Measurements from ENCODE around the gene GMFB.

The GMFB gene

GRCh38 chr14:54475911-54476310 is 12.9 kb downstream of the GMFB start:
- no peak for DNase-seq (ENCODE audit: extremely low spot score)
- no peak for TF ChIP-seq FOXM1 (IDR thresholded peaks at IDR 0.05; ENCODE audit: borderline replicate concordance)
- POLR2A ChIA-PET = no interaction called here
- CTCF ChIA-PET = interaction anchor here (0.7 kb wide), 1 partner anchor 248 kb away, joined by 3 read pairs; no protein-coding TSS in a partner anchor

- DNase-seq (ENCODE audit: extremely low spot score) = no peak
- ChIA-PET POLR2A (no interaction called here), CTCF (interaction anchor here (0.7 to 0.9 kb wide), 2 partner anchors 10 to 248 kb away, joined by 3 to 4 read pairs; no protein-coding TSS in a partner anchor)
- TF ChIP-seq ELF4 (IDR thresholded peaks at IDR 0.05) = no peak
Measured at GRCh38 chr14:54475187-54475899, 13.4 kb downstream of the GMFB start.

DNA sequence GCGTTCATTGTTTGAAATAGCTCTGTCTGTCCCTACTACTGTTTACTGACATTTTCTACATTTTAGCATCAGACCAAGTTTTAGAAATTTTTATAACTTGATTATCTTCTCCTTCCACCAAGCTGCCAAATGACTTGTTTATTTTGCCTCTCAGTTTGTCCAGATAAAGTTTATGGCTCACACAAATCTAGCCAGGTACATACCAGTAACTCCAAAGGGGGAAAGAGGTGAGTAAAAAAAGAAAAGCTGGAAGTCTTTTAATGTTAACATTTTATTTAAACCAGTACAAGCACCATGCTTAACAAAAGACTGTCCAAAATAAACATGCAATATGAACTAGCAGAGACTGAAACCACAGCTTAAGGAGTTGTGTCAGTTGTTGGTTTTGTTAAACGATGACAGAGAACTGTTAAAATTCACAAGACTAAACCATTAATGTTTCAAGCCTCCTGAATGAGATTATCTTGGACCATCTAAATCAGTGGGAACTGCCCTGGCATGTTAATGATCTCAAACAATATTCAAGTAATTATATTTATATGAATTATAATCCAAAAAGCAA is 14.5 kb downstream of the GMFB start:
- no peak for TF ChIP-seq LEF1 (IDR thresholded peaks at IDR 0.05; ENCODE audit: borderline replicate concordance)
- TF ChIP-seq ZNF384 (IDR thresholded peaks at IDR 0.05) = no peak
- TF ChIP-seq L3MBTL2 (conservative IDR thresholded peaks at IDR 0.05) = no peak
- TF ChIP-seq TARDBP (IDR thresholded peaks at IDR 0.05) = no peak
- TF ChIP-seq FOXM1 (IDR thresholded peaks at IDR 0.05; ENCODE audit: borderline replicate concordance) = no peak
- TF ChIP-seq, protein P1, sequence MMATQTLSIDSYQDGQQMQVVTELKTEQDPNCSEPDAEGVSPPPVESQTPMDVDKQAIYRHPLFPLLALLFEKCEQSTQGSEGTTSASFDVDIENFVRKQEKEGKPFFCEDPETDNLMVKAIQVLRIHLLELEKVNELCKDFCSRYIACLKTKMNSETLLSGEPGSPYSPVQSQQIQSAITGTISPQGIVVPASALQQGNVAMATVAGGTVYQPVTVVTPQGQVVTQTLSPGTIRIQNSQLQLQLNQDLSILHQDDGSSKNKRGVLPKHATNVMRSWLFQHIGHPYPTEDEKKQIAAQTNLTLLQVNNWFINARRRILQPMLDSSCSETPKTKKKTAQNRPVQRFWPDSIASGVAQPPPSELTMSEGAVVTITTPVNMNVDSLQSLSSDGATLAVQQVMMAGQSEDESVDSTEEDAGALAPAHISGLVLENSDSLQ (IDR thresholded peaks at IDR 0.05) = no peak
- no peak for TF ChIP-seq ELF4 (IDR thresholded peaks at IDR 0.05)
- no peak for TF ChIP-seq FOXA1 (IDR thresholded peaks at IDR 0.05)
- TF ChIP-seq BHLHE40 (IDR thresholded peaks at IDR 0.05; ENCODE audit: borderline replicate concordance) = no peak
- TF ChIP-seq HDGF (IDR thresholded peaks at IDR 0.05; ENCODE audit: borderline replicate concordance) = no peak
- TF ChIP-seq FOXK2 (IDR thresholded peaks at IDR 0.05) = no peak
- ChIA-PET POLR2A (interaction anchor here (0.9 kb wide), 1 partner anchor 13 kb away, joined by 3 read pairs; no protein-coding TSS in a partner anchor), CTCF (no interaction called here)
- no peak for DNase-seq (ENCODE audit: extremely low spot score)

DNA sequence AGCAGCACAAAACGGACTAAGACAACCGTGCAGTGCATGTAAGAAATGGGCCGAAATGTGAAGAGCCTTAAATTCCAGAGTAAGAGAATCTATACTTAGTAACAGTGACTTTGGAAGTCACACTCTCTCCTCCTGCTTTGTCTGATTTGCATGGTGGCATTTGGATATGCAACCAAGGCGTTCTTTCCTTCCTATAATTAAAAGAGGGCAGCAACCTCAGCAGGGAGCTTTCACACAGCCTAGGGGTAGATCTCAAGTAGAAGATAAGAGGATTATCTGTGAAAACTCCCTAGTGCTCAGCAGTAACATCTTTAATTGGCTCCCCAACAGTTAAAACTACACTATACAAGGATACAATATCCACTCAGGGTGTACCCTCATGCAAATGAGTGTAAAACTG is 16.5 kb downstream of the GMFB start:
- TF ChIP-seq FOXM1 (IDR thresholded peaks at IDR 0.05; ENCODE audit: borderline replicate concordance) = no peak
- DNase-seq (ENCODE audit: extremely low spot score) = no peak
- POLR2A ChIA-PET = interaction anchor here (1.5 kb wide), 1 partner anchor 105 kb away, joined by 3 read pairs; no protein-coding TSS in a partner anchor
- CTCF ChIA-PET = no interaction called here

DNA sequence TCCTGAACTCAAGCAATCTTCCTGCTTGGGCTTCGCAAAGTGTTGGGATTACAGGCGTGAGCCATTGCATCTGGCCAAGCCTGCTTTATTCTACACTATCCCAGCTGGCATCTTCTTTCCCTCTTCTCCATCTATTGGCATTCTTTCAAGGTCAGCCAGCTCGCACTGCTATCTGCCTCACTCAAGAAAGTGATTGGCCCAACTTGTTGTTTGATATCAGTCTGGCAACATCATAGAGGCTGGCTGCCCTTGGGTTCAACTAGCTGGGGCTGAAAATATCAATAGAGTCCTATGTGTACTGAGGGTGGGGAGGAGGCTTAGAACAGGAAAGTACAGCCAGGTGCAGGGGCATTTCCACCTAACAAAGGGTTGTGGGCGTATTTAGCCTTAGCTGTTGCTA is 17.1 kb downstream of the GMFB start:
- ChIA-PET CTCF (no interaction called here), POLR2A (interaction anchor here (0.6 to 1.5 kb wide), 2 partner anchors 104 to 606 kb away, joined by 3 read pairs; no protein-coding TSS in a partner anchor)
- TF ChIP-seq FOXM1 (IDR thresholded peaks at IDR 0.05; ENCODE audit: borderline replicate concordance) (no peak), TARDBP (IDR thresholded peaks at IDR 0.05) (no peak), SUZ12 (IDR thresholded peaks at IDR 0.05) (no peak), NFRKB (IDR thresholded peaks at IDR 0.05) (no peak), BHLHE40 (IDR thresholded peaks at IDR 0.05; ENCODE audit: borderline replicate concordance) (no peak), ELF4 (IDR thresholded peaks at IDR 0.05) (no peak), L3MBTL2 (conservative IDR thresholded peaks at IDR 0.05) (no peak), ARNT (IDR thresholded peaks at IDR 0.05) (no peak), FOXA1 (IDR thresholded peaks at IDR 0.05) (no peak), ZNF384 (IDR thresholded peaks at IDR 0.05) (no peak)
- no peak for DNase-seq (ENCODE audit: extremely low spot score)

- POLR2A ChIA-PET = no interaction called here
- CTCF ChIA-PET = no interaction called here
- no peak for TF ChIP-seq TARDBP (IDR thresholded peaks at IDR 0.05)
- no peak for TF ChIP-seq SP1 (IDR thresholded peaks at IDR 0.05)
- no peak for TF ChIP-seq FOXM1 (IDR thresholded peaks at IDR 0.05; ENCODE audit: borderline replicate concordance)
- no peak for TF ChIP-seq SUZ12 (IDR thresholded peaks at IDR 0.05)
- TF ChIP-seq, protein P1 (IDR thresholded peaks at IDR 0.05) = no peak
- no peak for TF ChIP-seq ELF4 (IDR thresholded peaks at IDR 0.05)
- TF ChIP-seq CTBP1 (IDR thresholded peaks at IDR 0.05; ENCODE audit: borderline replicate concordance) = no peak
- no peak for TF ChIP-seq NFRKB (IDR thresholded peaks at IDR 0.05)
- no peak for TF ChIP-seq LEF1 (IDR thresholded peaks at IDR 0.05; ENCODE audit: borderline replicate concordance)
- TF ChIP-seq FOXA1 (IDR thresholded peaks at IDR 0.05) = no peak
- no peak for TF ChIP-seq FOXK2 (IDR thresholded peaks at IDR 0.05)
- TF ChIP-seq HDGF (IDR thresholded peaks at IDR 0.05; ENCODE audit: borderline replicate concordance) = no peak
- TF ChIP-seq L3MBTL2 (conservative IDR thresholded peaks at IDR 0.05) = no peak
- TF ChIP-seq BHLHE40 (IDR thresholded peaks at IDR 0.05; ENCODE audit: borderline replicate concordance) = no peak
- TF ChIP-seq ARNT (IDR thresholded peaks at IDR 0.05) = no peak
- no peak for TF ChIP-seq ZNF384 (IDR thresholded peaks at IDR 0.05)
- DNase-seq (ENCODE audit: extremely low spot score) = no peak
Measured at GRCh38 chr14:54470701-54471100, 18.1 kb downstream of the GMFB start.

DNA sequence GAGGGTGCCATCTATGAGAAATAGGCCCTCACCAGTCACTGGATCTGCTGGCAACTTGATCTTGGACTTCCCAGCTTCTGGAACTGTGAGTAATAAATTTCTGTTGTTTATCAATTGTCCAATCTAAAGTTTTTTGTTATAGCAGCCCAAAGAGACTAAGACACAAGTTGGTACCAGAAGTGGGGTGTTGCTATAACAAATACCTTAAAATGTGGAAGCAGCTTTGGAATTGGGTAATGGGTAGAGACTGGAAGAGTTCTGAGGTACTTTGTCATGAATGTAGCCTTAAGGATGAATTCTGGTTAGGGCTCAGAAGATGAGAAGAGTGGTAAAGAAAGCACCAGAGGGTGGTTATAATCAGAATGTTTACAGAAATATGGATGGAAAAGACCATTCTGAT is 21.5 kb downstream of the GMFB start:
- CTCF ChIA-PET = no interaction called here
- no peak for DNase-seq (ENCODE audit: extremely low spot score)
- TF ChIP-seq TARDBP (IDR thresholded peaks at IDR 0.05) = no peak
- TF ChIP-seq CTBP1 (IDR thresholded peaks at IDR 0.05; ENCODE audit: borderline replicate concordance) = no peak
- no peak for TF ChIP-seq L3MBTL2 (conservative IDR thresholded peaks at IDR 0.05)
- TF ChIP-seq FOXM1 (IDR thresholded peaks at IDR 0.05; ENCODE audit: borderline replicate concordance) = no peak
- TF ChIP-seq SUZ12 (IDR thresholded peaks at IDR 0.05) = no peak
- TF ChIP-seq ARNT (IDR thresholded peaks at IDR 0.05) = no peak
- no peak for TF ChIP-seq SP1 (IDR thresholded peaks at IDR 0.05)
- no peak for TF ChIP-seq ELF4 (IDR thresholded peaks at IDR 0.05)
- TF ChIP-seq BHLHE40 (IDR thresholded peaks at IDR 0.05; ENCODE audit: borderline replicate concordance) = no peak
- POLR2A ChIA-PET = no interaction called here

All from HEK293T (cell line).